Activated T-helper 2 cell treated with anti-CD3 and anti-CD28 coated beads, Interferon-gamma antibody, Interleukin-2, Interleukin-4, amounts not matched to agents 10 μg/mL and 5 μg/mL and 100 μg/mL, durations not matched to agents 14 hours and 24 hours and 36 hours (primary cell): ENCODE data around the gene EDDM13. TPM values are rescaled to one million over a fixed set of nuclear protein-coding genes. Genes with fewer than 3 reads are reported as not detected.
"Not testable (repeated sequence)": the region's sequence is repeated elsewhere in the genome, so short reads cannot be mapped to it uniquely, and the experiment has no call there.

Source experiments
- DNase-seq: peaks from one replicate; pipeline ENCODE4 v3.0.0; 2021; ENCODE audit warnings: low spot score
- H3K27ac Mint-ChIP-seq: one replicate; pipeline ENCODE4 v1.8.0; 2021; ENCODE audit warnings: mixed read lengths
- H3K27me3 Mint-ChIP-seq: one replicate; pipeline ENCODE4 v1.8.0; 2021; ENCODE audit warnings: low read depth, mixed read lengths
- H3K36me3 Mint-ChIP-seq: one replicate; pipeline ENCODE4 v1.8.0; 2021; ENCODE audit warnings: low read depth, mixed read lengths
- H3K4me1 Mint-ChIP-seq: one replicate; pipeline ENCODE4 v1.8.0; 2021; ENCODE audit warnings: low read depth, mixed read lengths
- H3K4me3 Mint-ChIP-seq: one replicate; pipeline ENCODE4 v1.8.0; 2021; ENCODE audit warnings: low read depth, mild to moderate bottlenecking, moderate library complexity, mixed read lengths
- H3K9me3 Mint-ChIP-seq: one replicate; pipeline ENCODE4 v1.8.0; 2021; ENCODE audit warnings: mixed read lengths
- intact Hi-C: fragments of 100-400 bp; cut with micrococcal nuclease; formaldehyde crosslinking; loops from one replicate; pipeline ENCODE4 v1.15.1; 2023
- total RNA-seq: library from RNA; stranded (reverse); gene quantifications from 2 replicates; pipeline ENCODE4 v1.2.3, GENCODE V29; 2022

The EDDM13 gene
- total RNA-seq, 1 donor from 2014 or later = 1.7 TPM

DNA sequence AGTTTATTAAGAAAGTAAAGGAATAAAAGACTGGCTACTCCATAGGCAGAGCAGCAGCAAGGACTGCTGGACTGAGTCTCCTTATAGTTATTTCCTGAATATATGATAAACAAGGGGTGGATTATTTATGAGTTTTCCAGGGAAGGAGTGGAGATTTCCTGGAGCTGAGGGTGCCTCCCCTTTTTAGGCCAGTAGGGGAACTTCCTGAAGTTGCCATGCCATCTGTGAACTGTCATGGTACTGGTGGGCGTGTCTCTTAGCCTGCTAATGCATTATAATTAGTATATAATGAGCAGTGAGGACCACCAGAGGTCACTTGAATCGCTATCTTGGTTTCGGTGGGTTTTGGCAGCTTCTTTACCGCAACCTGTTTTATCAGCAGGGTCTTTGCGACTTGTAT, 28.6 kb downstream of the EDDM13 start:
- intact Hi-C loops = no loop called here
- Mint-ChIP-seq H3K36me3 (peaks cover 9% of the 10 kb centered on the region), H3K27ac (no peak overlapping the region), H3K9me3 (no peaks in the 10 kb centered on the region), H3K4me1 (peaks cover 9% of the 10 kb centered on the region), H3K4me3 (no peak overlapping the region), H3K27me3 (no peaks in the 10 kb centered on the region)
- no peak for DNase-seq

- Mint-ChIP-seq H3K4me3 (peak overlapping the region; percentile 38), H3K27ac (peak overlapping the region; percentile 72), H3K4me1 (peaks cover 9% of the 10 kb centered on the region), H3K36me3 (peaks cover 9% of the 10 kb centered on the region), H3K27me3 (no peaks in the 10 kb centered on the region), H3K9me3 (no peaks in the 10 kb centered on the region)
- intact Hi-C loops = no loop called here
- DNase-seq = no peak
Observed at GRCh38 chr19:56301886-56302620, 29.5 kb downstream of the EDDM13 start.

GRCh38 chr19:56304243-56304642, 31.7 kb downstream of the EDDM13 start:
- H3K27me3 Mint-ChIP-seq = no peaks in the 10 kb centered on the region
- H3K9me3 Mint-ChIP-seq = no peaks in the 10 kb centered on the region
- intact Hi-C loops = no loop called here
- no peak overlapping the region for H3K27ac Mint-ChIP-seq
- no peak for DNase-seq
- no peak overlapping the region for H3K4me3 Mint-ChIP-seq
- peaks cover 9% of the 10 kb centered on the region for H3K4me1 Mint-ChIP-seq
- peaks cover 16% of the 10 kb centered on the region for H3K36me3 Mint-ChIP-seq

GRCh38 chr19:56306016-56306415, 33.5 kb downstream of the EDDM13 start:
- H3K4me1 Mint-ChIP-seq = peaks cover 9% of the 10 kb centered on the region
- no peak overlapping the region for H3K4me3 Mint-ChIP-seq
- no peaks in the 10 kb centered on the region for H3K9me3 Mint-ChIP-seq
- H3K27ac Mint-ChIP-seq = no peak overlapping the region
- peaks cover 21% of the 10 kb centered on the region for H3K36me3 Mint-ChIP-seq
- intact Hi-C loops = no loop called here
- no peaks in the 10 kb centered on the region for H3K27me3 Mint-ChIP-seq
- no peak for DNase-seq

DNA sequence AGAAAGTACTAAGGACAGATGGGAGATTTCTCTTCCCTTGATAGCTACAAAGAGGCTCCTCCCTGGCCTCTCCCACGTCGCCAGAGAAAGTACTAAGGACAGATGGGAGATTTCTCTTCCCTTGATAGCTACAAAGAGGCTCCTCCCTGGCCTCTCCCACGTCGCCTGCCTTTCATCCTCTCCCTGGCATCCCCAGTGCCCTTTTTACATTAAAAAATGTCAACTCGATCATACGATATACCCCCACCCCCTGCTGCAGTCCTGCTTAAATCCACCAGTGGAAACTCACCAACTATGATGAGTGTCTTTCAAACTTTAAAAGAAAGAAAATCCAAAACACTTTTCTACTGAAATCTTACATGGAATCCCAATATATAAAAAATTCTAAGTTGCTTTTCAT, 34.5 kb downstream of the EDDM13 start:
- H3K4me3 Mint-ChIP-seq, H3K27me3 Mint-ChIP-seq, intact Hi-C loops, DNase-seq, H3K27ac Mint-ChIP-seq, H3K9me3 Mint-ChIP-seq, H3K4me1 Mint-ChIP-seq: not testable (repeated sequence)
- peaks cover 22% of the 10 kb centered on the region for H3K36me3 Mint-ChIP-seq

DNA sequence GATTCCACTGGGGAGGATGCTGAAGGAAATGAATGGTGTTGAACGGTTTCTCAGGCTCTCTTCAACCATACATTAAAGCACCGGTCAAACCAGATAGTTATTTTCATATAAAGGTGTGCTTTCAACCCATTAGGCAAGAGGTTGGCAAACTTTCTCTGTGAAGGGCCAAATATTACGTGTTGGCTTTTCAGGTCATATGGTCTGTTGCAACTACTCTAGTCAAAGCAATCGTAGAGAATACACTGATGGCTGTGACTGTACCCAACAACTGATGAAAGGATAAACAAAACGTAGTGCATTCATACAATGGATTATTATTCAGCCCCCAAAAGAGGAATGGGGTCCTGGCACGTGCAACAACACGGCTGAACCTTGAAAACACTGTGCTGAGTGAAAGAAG, 36.2 kb downstream of the EDDM13 start:
- Mint-ChIP-seq H3K27ac (no peak overlapping the region), H3K9me3 (peaks cover 4% of the 10 kb centered on the region), H3K4me1 (peaks cover 14% of the 10 kb centered on the region), H3K27me3 (no peaks in the 10 kb centered on the region), H3K4me3 (no peak overlapping the region), H3K36me3 (peaks cover 29% of the 10 kb centered on the region)
- no peak for DNase-seq
- intact Hi-C loops = no loop called here

- H3K27me3 Mint-ChIP-seq = no peaks in the 10 kb centered on the region
- H3K36me3 Mint-ChIP-seq = peaks cover 29% of the 10 kb centered on the region
- no peak overlapping the region for H3K4me3 Mint-ChIP-seq
- intact Hi-C loops = loop anchor here (10.0 kb wide), 2 partner anchors 95 to 655 kb away; partner anchors contain the start of genes U2AF2 and ZNF583
- peak; percentile 57 for DNase-seq
- peaks cover 4% of the 10 kb centered on the region for H3K9me3 Mint-ChIP-seq
- H3K27ac Mint-ChIP-seq = no peak overlapping the region
- peaks cover 14% of the 10 kb centered on the region for H3K4me1 Mint-ChIP-seq
Observed at GRCh38 chr19:56309511-56310185, 37.1 kb downstream of the EDDM13 start.

DNA sequence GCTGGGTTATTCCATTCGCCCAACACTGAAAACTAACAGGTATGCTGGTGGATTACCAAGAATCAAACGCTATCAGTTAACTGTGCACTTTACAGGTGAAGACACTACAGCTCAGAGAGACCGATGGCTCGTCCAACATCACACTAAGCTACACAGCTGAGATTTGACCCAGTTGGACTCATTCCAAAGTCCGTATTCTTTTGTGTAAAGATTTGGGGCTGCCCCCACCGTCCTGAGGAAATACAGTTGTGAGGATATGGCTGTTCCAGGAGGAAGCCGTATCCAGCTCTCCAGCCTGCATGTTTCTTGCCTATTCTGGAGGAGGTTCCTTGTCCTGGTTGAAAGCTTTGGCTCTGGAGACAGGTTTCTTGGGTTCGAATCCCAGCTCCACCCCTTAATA, 37.9 kb downstream of the EDDM13 start:
- intact Hi-C loops = loop anchor here (10.0 kb wide), 2 partner anchors 94 to 656 kb away; partner anchors contain the start of genes U2AF2 and ZNF583
- peaks cover 14% of the 10 kb centered on the region for H3K4me1 Mint-ChIP-seq
- H3K4me3 Mint-ChIP-seq = no peak overlapping the region
- peaks cover 29% of the 10 kb centered on the region for H3K36me3 Mint-ChIP-seq
- no peak overlapping the region for H3K27ac Mint-ChIP-seq
- H3K9me3 Mint-ChIP-seq = peaks cover 4% of the 10 kb centered on the region
- H3K27me3 Mint-ChIP-seq = no peaks in the 10 kb centered on the region
- no peak for DNase-seq

GRCh38 chr19:56312342-56312741, 39.8 kb downstream of the EDDM13 start:
- no peak for DNase-seq
- Mint-ChIP-seq H3K27ac (no peak overlapping the region), H3K27me3 (no peaks in the 10 kb centered on the region), H3K4me1 (peaks cover 14% of the 10 kb centered on the region), H3K36me3 (peaks cover 29% of the 10 kb centered on the region), H3K9me3 (peaks cover 4% of the 10 kb centered on the region), H3K4me3 (no peak overlapping the region)
- intact Hi-C loops = loop anchor here (10.0 kb wide), 2 partner anchors 92 to 658 kb away; partner anchors contain the start of genes U2AF2 and ZNF583

GRCh38 chr19:56312787-56313657, 40.5 kb downstream of the EDDM13 start:
- peak overlapping the region; percentile 99 for H3K27ac Mint-ChIP-seq
- H3K9me3 Mint-ChIP-seq = peaks cover 4% of the 10 kb centered on the region
- peak overlapping the region; percentile 93 for H3K4me3 Mint-ChIP-seq
- peaks cover 29% of the 10 kb centered on the region for H3K36me3 Mint-ChIP-seq
- intact Hi-C loops = loop anchor here (10.0 kb wide), 2 partner anchors 92 to 658 kb away; partner anchors contain the start of genes U2AF2 and ZNF583
- DNase-seq = no peak
- peaks cover 14% of the 10 kb centered on the region for H3K4me1 Mint-ChIP-seq
- H3K27me3 Mint-ChIP-seq = no peaks in the 10 kb centered on the region

DNA sequence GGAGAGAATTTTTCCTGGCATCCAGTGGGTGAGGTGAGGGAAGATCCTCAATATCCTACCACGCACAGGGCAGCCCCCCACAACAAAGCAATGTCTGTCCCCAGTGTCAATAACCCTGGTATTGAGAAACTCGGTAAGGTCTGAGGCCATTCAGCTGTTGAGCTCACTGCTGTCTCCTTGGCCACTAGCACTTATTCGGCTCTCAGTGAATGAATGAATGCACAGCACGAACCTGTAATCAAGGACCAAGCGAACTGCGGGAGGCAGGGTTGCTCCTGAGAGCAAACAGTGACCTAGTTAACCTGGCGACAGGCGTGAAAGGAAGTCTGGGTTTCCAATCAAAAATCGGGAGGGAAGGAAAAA, 41.5 kb downstream of the EDDM13 start:
- H3K36me3 Mint-ChIP-seq = peaks cover 23% of the 10 kb centered on the region
- peak overlapping the region; percentile 99 for H3K27ac Mint-ChIP-seq
- no peaks in the 10 kb centered on the region for H3K27me3 Mint-ChIP-seq
- peaks cover 14% of the 10 kb centered on the region for H3K4me1 Mint-ChIP-seq
- intact Hi-C loops = loop anchor here (2.0 to 10.0 kb wide), 3 partner anchors 91 to 659 kb away; partner anchors contain the start of genes U2AF2, ZNF583 and ZNF787
- no peak for DNase-seq
- peak overlapping the region; percentile 93 for H3K4me3 Mint-ChIP-seq
- H3K9me3 Mint-ChIP-seq = peaks cover 4% of the 10 kb centered on the region

GRCh38 chr19:56314381-56315076, 42.0 kb downstream of the EDDM13 start, which contains the start of gene ZSCAN5A:
TSS of gene ZSCAN5A (minus strand) at chr19:56314839. CDS start at chr19:56225046, 89,793 bp downstream.
- H3K36me3 Mint-ChIP-seq = peaks cover 22% of the 10 kb centered on the region
- H3K9me3 Mint-ChIP-seq = peaks cover 4% of the 10 kb centered on the region
- peak; percentile 94 for DNase-seq
- intact Hi-C loops = loop anchor here (1.0 to 10.0 kb wide), 4 partner anchors 90 to 660 kb away; partner anchors contain the start of genes U2AF2, ZNF583 and ZNF787
- peak within 1 kb of the TSS; percentile 99 for H3K27ac Mint-ChIP-seq
- H3K4me1 Mint-ChIP-seq = peaks cover 14% of the 10 kb centered on the region
- H3K4me3 Mint-ChIP-seq = peak within 1 kb of the TSS; percentile 93
- H3K27me3 Mint-ChIP-seq = no peaks in the 10 kb centered on the region
